ENCODE data around the gene TUFT1. TPM values are rescaled to one million over a fixed set of nuclear protein-coding genes. Genes with fewer than 3 reads are reported as not detected.

The TUFT1 gene
- total RNA-seq, 1 experiment from 2014 or later: 7.9 TPM

DNA sequence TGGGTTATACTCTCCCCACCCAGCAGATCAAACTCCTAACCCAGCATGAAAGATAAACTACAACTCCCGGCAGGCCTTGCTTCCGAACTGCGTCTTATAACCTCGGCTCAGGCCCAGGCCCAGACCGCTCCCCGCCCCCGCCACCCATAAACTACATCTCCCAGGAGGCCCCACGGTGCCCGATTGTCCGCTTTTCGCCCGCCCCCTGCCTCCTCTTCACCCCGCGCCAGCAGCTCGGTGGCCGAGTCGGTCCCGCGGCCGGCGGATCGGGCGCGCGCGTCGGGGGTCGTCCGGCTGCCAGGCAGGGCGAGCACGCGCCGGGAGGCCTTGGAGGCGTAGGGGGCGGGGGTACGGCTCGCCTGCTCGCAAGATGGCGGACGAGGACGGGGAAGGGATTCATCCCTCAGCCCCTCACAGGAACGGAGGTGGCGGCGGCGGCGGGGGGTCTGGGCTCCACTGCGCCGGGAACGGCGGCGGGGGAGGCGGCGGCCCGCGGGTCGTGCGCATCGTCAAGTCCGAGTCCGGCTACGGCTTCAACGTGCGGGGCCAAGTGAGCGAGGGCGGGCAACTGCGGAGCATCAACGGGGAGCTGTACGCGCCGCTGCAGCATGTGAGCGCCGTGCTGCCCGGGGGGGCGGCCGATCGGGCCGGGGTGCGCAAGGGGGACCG is 71.9 kb downstream of the TUFT1 start, which contains the start of gene SNX27 (continued):
- TF ChIP-seq, protein P1, sequence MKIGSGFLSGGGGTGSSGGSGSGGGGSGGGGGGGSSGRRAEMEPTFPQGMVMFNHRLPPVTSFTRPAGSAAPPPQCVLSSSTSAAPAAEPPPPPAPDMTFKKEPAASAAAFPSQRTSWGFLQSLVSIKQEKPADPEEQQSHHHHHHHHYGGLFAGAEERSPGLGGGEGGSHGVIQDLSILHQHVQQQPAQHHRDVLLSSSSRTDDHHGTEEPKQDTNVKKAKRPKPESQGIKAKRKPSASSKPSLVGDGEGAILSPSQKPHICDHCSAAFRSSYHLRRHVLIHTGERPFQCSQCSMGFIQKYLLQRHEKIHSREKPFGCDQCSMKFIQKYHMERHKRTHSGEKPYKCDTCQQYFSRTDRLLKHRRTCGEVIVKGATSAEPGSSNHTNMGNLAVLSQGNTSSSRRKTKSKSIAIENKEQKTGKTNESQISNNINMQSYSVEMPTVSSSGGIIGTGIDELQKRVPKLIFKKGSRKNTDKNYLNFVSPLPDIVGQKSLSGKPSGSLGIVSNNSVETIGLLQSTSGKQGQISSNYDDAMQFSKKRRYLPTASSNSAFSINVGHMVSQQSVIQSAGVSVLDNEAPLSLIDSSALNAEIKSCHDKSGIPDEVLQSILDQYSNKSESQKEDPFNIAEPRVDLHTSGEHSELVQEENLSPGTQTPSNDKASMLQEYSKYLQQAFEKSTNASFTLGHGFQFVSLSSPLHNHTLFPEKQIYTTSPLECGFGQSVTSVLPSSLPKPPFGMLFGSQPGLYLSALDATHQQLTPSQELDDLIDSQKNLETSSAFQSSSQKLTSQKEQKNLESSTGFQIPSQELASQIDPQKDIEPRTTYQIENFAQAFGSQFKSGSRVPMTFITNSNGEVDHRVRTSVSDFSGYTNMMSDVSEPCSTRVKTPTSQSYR (CRISPR knock-in tag; IDR thresholded peaks at IDR 0.05): no peak
- TF ChIP-seq MXD4 (CRISPR knock-in tag; IDR thresholded peaks at IDR 0.05; ENCODE audit: borderline replicate concordance): no peak
- TF ChIP-seq MAX (CRISPR knock-in tag; IDR thresholded peaks at IDR 0.05): no peak
- TF ChIP-seq NR2C2 (CRISPR knock-in tag; IDR thresholded peaks at IDR 0.05): peak; percentile 27; the same call in 1 of the 2 replicates
- TF ChIP-seq PRDM15 (CRISPR knock-in tag; IDR thresholded peaks at IDR 0.05): no peak
- TF ChIP-seq, protein P2, sequence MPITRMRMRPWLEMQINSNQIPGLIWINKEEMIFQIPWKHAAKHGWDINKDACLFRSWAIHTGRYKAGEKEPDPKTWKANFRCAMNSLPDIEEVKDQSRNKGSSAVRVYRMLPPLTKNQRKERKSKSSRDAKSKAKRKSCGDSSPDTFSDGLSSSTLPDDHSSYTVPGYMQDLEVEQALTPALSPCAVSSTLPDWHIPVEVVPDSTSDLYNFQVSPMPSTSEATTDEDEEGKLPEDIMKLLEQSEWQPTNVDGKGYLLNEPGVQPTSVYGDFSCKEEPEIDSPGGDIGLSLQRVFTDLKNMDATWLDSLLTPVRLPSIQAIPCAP (CRISPR knock-in tag; IDR thresholded peaks at IDR 0.05): no peak
- no peak for TF ChIP-seq SMAD4 (CRISPR knock-in tag; IDR thresholded peaks at IDR 0.05)
- 0 out of 2 replicates have a peak, but pooled peaks have one; percentile 44 for TF ChIP-seq ZNF232 (CRISPR knock-in tag; IDR thresholded peaks at IDR 0.05)
- TF ChIP-seq, protein P3, sequence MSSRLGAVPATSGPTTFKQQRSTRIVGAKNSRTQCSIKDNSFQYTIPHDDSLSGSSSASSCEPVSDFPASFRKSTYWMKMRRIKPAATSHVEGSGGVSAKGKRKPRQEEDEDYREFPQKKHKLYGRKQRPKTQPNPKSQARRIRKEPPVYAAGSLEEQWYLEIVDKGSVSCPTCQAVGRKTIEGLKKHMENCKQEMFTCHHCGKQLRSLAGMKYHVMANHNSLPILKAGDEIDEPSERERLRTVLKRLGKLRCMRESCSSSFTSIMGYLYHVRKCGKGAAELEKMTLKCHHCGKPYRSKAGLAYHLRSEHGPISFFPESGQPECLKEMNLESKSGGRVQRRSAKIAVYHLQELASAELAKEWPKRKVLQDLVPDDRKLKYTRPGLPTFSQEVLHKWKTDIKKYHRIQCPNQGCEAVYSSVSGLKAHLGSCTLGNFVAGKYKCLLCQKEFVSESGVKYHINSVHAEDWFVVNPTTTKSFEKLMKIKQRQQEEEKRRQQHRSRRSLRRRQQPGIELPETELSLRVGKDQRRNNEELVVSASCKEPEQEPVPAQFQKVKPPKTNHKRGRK (CRISPR knock-in tag; IDR thresholded peaks at IDR 0.05; ENCODE audit: borderline replicate concordance): no peak
- TF ChIP-seq NFATC4 (CRISPR knock-in tag; IDR thresholded peaks at IDR 0.05): no peak
- TF ChIP-seq ZNF671 (CRISPR knock-in tag; IDR thresholded peaks at IDR 0.05): no peak
- TF ChIP-seq ELF4 (CRISPR knock-in tag; IDR thresholded peaks at IDR 0.05; ENCODE audit: low read depth): no peak
- no peak for TF ChIP-seq ZNF423 (CRISPR knock-in tag; IDR thresholded peaks at IDR 0.05)
- TF ChIP-seq IRF2 (CRISPR knock-in tag; IDR thresholded peaks at IDR 0.05; ENCODE audit: borderline replicate concordance, low read depth): no peak
- TF ChIP-seq, protein P4, sequence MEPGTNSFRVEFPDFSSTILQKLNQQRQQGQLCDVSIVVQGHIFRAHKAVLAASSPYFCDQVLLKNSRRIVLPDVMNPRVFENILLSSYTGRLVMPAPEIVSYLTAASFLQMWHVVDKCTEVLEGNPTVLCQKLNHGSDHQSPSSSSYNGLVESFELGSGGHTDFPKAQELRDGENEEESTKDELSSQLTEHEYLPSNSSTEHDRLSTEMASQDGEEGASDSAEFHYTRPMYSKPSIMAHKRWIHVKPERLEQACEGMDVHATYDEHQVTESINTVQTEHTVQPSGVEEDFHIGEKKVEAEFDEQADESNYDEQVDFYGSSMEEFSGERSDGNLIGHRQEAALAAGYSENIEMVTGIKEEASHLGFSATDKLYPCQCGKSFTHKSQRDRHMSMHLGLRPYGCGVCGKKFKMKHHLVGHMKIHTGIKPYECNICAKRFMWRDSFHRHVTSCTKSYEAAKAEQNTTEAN (CRISPR knock-in tag; IDR thresholded peaks at IDR 0.05): peak; percentile 57; the same call in 1 of the 2 replicates

Data from WTC11 (cell line).